NB4 (cell line): Measurements from ENCODE around the gene CEP170B.

Source experiments
- DNase-seq: peaks from one replicate; pipeline ENCODE4 v3.0.0; 2010; ENCODE audit warnings: low read depth
- H3K4me3 ChIP-seq: one replicate; pipeline ENCODE4 v1.5.1; 2011; ENCODE audit warnings: mild to moderate bottlenecking, low read depth, low read length, moderate library complexity
- MYC ChIP-seq: IDR thresholded peaks from 2 replicates; pipeline ENCODE4 v1.6.1; 2011; ENCODE audit warnings: low read depth, low read length
- POLR2A ChIP-seq: IDR thresholded peaks from 2 replicates; pipeline ENCODE4 v1.6.1; 2011; ENCODE audit warnings: mild to moderate bottlenecking; ENCODE audit not compliant: insufficient read length; ENCODE audit errors: extremely low read depth
- TF ChIP-seq, protein P1 (sequence below): IDR thresholded peaks from 2 replicates; pipeline ENCODE4 v1.6.1; 2011; ENCODE audit warnings: low read depth, low read length
- TF ChIP-seq, protein P2 (sequence below): IDR thresholded peaks from one replicate; pipeline ENCODE4 v1.5.1; 2012; ENCODE audit warnings: low read depth, low read length

CEP170B gene

DNA sequence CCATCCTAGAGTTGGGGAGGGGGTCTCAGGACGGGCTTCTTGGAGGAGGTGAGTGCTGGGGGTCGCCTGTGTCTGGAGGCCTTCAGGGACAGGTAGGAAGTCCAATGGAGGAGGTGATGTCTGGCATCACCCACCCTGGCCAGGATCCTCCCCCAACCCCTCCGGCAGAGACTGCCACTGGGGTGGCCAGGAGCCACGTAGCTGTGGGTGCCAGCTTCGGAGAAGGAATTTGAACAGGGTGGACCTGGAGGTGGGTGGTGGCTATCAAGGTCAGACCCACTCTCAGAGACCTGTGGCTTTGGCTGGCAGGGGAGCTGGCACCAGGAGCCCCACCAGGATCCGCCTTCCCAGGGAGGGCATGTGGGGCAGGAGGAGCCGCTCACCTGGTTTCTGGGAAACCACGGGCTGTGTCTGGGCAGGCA is 9.1 kb downstream of the CEP170B start:
- DNase-seq, result no peak

DNA sequence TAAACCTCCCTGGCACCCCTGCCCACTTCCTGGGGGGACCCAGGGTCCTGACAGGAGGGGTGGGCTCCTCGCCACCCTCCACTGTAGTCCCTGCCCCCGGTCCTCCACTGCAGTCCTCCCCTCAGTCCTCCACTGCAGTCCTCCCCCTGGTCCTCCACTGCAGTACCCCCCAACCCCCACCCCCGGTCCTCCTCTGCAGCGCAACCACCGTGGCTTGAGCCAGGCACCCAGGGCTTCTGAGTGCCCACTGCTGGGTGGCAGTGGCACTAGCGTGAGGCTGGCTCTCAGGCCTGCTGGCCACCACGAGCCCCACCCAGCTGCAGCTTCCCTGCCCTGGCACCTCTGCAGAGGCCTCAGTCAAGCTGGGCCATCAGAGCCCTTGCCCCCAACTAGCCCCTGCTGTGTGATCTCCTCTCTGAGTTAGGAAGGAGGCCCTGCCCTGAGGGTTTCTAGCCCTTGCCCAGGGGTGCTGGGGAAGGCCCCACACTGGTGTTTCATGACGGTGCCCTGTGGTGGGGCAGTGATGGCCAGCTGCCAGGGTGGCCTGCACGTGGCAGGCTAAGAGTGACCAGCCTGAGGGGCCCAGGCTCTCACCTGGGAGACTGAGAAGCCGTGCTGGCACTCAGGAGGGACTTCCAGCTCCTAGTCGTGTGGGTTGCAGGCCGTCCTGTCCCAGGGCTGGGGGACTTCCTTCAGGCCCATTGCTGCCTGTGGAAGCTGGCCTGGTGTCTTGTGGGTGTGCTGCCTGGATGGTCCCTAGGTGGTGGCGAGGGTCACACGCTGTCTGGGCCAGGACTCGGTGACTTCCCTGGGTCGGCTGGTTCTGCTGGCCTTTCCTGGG is 9.7 kb downstream of the CEP170B start:
- no peak for DNase-seq
- TF ChIP-seq, protein P1, sequence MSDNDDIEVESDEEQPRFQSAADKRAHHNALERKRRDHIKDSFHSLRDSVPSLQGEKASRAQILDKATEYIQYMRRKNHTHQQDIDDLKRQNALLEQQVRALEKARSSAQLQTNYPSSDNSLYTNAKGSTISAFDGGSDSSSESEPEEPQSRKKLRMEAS, result no peak
- TF ChIP-seq, protein P2, sequence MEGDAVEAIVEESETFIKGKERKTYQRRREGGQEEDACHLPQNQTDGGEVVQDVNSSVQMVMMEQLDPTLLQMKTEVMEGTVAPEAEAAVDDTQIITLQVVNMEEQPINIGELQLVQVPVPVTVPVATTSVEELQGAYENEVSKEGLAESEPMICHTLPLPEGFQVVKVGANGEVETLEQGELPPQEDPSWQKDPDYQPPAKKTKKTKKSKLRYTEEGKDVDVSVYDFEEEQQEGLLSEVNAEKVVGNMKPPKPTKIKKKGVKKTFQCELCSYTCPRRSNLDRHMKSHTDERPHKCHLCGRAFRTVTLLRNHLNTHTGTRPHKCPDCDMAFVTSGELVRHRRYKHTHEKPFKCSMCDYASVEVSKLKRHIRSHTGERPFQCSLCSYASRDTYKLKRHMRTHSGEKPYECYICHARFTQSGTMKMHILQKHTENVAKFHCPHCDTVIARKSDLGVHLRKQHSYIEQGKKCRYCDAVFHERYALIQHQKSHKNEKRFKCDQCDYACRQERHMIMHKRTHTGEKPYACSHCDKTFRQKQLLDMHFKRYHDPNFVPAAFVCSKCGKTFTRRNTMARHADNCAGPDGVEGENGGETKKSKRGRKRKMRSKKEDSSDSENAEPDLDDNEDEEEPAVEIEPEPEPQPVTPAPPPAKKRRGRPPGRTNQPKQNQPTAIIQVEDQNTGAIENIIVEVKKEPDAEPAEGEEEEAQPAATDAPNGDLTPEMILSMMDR, result no peak
- TF ChIP-seq POLR2A (no peak), MYC (no peak)
- no peak overlapping the region for H3K4me3 ChIP-seq

More for the DNA sequence above, 9.1 kb downstream of the CEP170B start:
- H3K4me3 ChIP-seq, result no peak overlapping the region
- no peak for TF ChIP-seq MYC
- TF ChIP-seq, protein P1, result no peak
- TF ChIP-seq, protein P2, result no peak
- TF ChIP-seq POLR2A, result no peak

DNA sequence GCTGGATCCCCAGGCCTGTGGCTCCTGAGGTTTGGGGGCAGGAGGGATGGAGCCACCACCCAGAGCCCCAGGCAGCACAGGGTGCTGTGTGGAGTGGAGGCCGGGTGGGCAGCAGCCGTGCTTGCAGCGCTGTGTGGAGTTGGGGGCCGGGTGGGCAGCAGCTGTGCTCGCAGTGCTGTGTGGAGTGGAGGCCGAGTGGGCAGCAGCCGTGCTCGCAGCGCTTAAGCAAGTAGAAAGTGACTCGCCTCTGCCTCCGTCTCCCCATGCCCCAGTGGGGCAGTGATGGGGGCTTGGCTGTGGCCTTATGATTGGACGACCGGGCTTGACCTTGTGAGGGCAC is 10.3 kb downstream of the CEP170B start:
- TF ChIP-seq, protein P1, result no peak
- no peak for TF ChIP-seq MYC
- TF ChIP-seq POLR2A, result no peak
- TF ChIP-seq, protein P2, result no peak
- no peak for DNase-seq

DNA sequence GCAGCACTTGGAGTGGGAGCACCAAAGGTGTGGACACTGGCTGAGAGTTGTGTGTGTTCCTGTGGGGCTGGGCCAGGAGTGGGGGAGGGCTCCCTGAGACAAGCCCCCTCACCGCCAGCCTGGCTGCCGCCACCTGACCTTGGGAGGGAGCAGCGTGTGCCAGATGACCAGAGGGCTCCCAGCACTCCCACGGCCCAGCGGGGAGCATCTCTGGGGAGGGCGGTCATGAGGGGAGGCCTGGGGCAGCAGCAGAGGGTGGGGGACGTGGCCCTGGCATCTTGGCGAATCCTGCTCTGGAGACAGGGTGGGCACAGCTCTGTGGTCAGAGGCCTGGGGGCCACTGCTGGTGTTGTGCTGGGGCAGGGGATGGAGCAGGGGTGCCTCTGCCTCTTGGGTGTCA is 10.7 kb downstream of the CEP170B start:
- DNase-seq, result no peak
- TF ChIP-seq, protein P1, result no peak
- TF ChIP-seq POLR2A (no peak), MYC (no peak)
- TF ChIP-seq, protein P2, result no peak
- no peak overlapping the region for H3K4me3 ChIP-seq

More for the DNA sequence above, 10.3 kb downstream of the CEP170B start:
- H3K4me3 ChIP-seq, result no peak overlapping the region

DNA sequence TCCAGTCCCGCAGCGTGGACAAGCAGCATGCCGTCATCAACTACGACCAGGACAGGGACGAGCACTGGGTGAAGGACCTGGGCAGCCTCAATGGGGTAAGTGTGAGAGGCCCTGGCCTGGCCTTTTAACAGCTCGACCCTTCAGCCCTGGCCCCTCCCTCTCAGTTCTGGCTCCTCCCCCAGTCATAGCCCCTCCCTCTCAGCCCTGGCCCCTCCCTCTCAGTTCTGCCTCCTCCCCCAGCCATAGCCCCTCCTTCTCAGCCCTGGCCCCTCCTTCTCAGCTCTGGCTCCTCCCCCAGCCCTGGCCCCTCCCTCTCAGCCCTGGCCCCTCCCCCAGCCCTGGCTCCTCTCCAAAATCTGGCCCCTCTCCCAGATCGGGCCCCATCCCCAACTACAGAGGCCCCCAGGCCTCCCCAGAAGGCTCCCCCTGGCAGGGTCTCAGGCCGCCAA is 11.2 kb downstream of the CEP170B start:
- H3K4me3 ChIP-seq, result no peak overlapping the region
- DNase-seq, result peak; percentile 43
- TF ChIP-seq MYC (no peak), POLR2A (no peak)
- TF ChIP-seq, protein P1, result no peak
- TF ChIP-seq, protein P2, result no peak
